GM18526 (cell line): ENCODE measurements around the gene MCU.

ENCODE experiments used
- POLR2A ChIP-seq: IDR thresholded peaks from 3 replicates; pipeline ENCODE4 v1.6.1; 2011; ENCODE audit not compliant: insufficient read length; ENCODE audit errors: extremely low read depth

Gene MCU

GRCh38 chr10:72879245-72879644, 187.3 kb downstream of the MCU start:
- TF ChIP-seq POLR2A, result no peak

- no peak for TF ChIP-seq POLR2A
These were observed 189.3 kb downstream of the MCU start for GRCh38 chr10:72881291-72881690.

GRCh38 chr10:72883861-72884260, 191.9 kb downstream of the MCU start:
- TF ChIP-seq POLR2A, result no peak

GRCh38 chr10:72885953-72886352, 194.0 kb downstream of the MCU start:
- no peak for TF ChIP-seq POLR2A

GRCh38 chr10:72886621-72887020, 194.7 kb downstream of the MCU start:
- no peak for TF ChIP-seq POLR2A

- TF ChIP-seq POLR2A, result no peak
These were observed 195.1 kb downstream of the MCU start for GRCh38 chr10:72887043-72887442.

DNA sequence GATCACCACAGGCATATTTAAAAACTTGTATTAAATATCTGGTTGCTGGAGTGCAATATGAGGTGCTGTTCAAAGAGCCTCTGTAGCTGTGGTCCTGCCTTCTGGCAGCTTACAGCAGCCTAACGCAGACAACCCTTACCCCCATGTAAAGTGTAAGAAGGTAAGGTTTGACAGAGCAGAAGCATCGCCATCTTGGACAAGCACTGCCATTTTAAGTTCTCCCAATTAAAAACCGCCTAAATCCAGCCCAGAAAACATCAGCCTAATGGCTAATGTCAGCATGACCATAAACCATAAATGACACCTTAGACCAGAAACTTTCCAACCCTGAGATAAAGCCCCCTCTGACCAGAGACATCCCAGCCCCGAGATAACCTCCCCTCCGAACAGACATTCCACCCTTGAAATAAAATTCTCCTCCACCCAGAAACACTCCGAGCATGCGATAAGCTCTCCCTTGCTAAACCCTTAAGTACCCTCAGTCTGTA, 196.3 kb downstream of the MCU start:
- no peak for TF ChIP-seq POLR2A

DNA sequence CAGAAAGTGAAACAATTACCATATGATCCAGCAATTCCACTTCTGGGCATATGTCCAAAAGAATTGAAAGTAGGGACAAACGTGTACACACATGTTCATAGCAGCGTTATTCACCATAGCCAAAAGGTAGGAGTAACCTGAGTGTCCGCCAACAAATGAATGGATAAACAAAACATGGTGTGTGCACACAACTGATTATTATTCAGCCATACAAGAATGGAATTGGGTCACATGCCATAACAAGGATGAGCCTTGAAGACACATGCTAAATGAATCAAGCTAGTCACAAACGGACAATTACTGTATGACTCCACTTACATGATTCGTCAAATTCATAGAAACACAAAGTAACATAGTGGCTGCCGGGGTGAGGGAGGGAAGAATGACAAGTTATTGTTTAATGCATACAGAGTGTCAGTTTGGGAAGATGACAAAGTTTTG, 197.5 kb downstream of the MCU start:
- no peak for TF ChIP-seq POLR2A

DNA sequence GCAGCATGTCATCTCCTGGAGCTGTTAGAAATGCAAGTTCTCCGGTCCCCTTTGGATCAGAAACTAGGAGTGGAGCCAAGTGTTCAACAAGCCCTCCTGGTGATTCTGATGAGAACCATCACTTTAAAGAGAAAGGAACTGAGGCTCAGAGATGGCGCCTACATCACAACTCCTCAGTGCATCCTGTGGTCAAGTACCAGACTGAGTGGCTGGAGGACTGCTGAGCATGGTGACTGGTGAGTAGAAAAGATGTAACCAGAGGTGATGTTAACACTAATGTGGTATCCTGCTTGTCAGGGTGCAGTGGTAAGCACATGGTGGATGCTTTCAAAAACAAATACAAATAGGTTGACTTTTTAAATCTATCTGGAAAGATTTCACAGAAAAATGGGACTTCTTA, 198.1 kb downstream of the MCU start:
- TF ChIP-seq POLR2A, result no peak

- no peak for TF ChIP-seq POLR2A
These were observed 201.3 kb downstream of the MCU start, which contains the start of gene OIT3 for GRCh38 chr10:72893136-72893798. TSS of gene OIT3 (plus strand) at chr10:72893739. CDS start at chr10:72893799, 60 bp downstream.

- no peak for TF ChIP-seq POLR2A
These were observed 203.4 kb downstream of the MCU start for GRCh38 chr10:72895236-72895850.

- TF ChIP-seq POLR2A, result no peak
These were observed 206.7 kb downstream of the MCU start for GRCh38 chr10:72898616-72899015.

- no peak for TF ChIP-seq POLR2A
These were observed 207.6 kb downstream of the MCU start for GRCh38 chr10:72899545-72899944.

DNA sequence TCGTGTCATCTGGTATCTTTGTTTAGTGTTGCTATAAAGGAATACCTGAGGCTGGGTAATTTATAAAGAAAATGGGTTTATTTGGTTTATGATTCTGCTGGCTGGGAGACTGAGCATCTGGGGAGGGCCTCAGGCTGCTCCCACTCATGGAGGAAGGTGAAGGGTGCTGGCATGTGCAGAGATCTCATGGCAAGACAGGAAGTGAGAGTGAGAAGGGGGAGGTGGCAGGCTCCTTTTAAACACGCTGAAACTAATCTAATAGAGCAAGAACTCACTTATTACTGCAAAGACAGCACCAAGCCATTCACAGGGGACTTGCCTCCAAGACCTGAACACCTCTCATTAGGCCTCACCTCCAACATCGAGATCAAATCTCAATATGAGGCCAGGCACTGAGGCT, 212.9 kb downstream of the MCU start:
- TF ChIP-seq POLR2A, result no peak

DNA sequence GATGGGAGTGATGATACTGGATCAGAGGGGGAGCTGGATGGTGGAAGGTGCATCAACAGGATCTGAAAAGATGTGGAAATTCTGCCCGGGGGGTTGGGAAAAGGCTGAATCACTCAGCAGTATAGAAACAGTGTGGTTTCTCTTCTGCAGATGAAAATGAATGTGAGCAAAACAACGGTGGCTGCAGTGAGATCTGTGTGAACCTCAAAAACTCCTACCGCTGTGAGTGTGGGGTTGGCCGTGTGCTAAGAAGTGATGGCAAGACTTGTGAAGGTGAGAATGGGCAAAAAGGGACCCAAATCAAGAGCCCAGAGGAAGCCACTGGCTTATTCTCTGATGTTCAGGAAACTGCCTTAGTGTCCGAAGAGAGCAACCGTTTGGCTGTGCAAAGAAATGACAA, 214.5 kb downstream of the MCU start:
- TF ChIP-seq POLR2A, result no peak

- TF ChIP-seq POLR2A, result no peak
These were observed 218.8 kb downstream of the MCU start for GRCh38 chr10:72910705-72911104.

DNA sequence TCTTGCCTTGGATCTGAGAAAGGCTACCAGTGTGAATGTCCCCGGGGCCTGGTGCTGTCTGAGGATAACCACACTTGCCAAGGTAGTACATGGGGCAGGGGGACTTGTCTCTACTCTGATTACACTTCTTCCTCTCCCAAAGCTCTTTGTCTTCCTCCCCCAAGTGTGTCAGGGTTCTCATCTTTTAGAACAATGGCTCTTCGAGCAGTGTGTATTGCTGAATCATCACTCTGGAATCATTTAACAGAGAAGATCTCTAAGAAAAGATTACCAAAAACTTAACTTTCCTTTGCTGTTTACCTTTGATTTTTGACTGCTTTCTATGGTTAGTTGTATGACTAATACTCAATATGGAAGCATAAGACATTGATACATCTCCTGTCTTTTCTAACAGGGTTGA, 219.8 kb downstream of the MCU start:
- TF ChIP-seq POLR2A, result no peak

DNA sequence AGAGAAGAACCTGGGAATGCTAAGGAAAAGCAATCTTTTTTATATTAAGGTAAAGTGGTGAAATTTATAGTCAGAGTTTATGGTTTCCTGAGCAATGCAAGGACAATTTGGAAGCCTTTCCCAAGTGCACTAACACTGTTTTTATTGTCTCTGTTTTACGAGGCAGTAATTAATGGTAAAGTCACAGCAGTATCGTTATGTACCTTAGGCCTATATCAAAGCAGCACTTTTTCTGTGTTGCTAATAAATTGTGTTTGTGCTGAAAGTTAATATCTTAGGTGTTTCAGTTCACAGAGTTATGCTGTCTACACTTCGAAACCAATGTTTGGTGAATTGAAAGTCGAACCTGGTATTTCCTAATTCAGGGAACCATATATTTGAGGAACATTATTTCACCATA, 220.8 kb downstream of the MCU start:
- TF ChIP-seq POLR2A, result no peak

DNA sequence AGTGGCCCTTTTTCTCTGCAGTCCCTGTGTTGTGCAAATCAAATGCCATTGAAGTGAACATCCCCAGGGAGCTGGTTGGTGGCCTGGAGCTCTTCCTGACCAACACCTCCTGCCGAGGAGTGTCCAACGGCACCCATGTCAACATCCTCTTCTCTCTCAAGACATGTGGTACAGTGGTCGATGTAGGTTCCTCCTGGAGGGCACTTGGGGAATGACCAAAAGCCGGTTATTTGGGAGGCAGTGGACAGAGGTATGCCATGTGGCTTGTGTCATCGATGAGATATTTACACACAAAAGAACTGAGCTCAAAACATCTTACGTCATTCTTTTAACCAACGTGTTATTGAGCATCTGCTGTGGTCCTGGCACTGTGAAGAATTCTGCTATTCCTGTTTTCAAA, 221.3 kb downstream of the MCU start:
- TF ChIP-seq POLR2A, result no peak
